GM21447 (cell line): ENCODE results near the gene COL16A1.

ENCODE experiments used
- ATAC-seq: cut with Tn5 transposase; IDR thresholded peaks from one replicate; pipeline ENCODE4 v1.9.1; 2021; ENCODE audit not compliant: unreplicated experiment

The COL16A1 gene

DNA sequence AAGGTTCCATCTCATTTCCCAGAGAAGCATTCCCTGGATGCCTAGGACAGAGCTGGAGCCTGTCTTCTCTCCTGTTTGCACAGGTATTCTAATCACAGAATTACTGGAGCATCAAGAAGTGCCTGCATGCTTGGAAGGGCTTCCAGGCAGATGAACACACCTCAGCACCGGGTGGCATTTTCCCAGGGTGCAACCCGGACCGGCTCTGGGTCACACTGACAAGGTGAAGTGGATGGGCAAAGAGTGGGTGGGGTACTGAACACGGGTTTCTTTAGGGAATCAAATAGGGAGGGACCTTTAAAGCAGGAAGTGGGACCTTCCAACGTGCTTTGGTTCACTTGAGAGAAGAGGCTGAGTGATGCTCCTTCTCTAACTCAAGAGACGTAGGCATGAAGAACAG lies 52.1 kb downstream of the COL16A1 start:
- ATAC-seq = no peak

DNA sequence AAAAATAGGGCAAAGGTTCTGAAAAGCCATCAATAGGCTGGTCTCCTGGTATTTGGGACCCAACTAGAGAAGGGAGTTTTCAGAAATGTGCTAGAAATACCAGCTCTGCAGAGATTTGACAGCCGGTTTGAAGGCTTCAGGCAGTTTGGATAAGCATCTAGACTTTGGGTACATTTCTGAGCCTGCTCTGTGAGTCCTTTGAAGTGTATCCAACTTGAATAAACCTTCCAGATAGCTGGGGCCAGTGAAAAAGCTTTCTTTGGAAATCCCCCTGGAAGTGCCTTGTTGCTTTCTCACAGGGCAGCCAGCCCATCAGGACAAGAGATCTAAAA lies 52.8 kb downstream of the COL16A1 start:
- no peak for ATAC-seq

DNA sequence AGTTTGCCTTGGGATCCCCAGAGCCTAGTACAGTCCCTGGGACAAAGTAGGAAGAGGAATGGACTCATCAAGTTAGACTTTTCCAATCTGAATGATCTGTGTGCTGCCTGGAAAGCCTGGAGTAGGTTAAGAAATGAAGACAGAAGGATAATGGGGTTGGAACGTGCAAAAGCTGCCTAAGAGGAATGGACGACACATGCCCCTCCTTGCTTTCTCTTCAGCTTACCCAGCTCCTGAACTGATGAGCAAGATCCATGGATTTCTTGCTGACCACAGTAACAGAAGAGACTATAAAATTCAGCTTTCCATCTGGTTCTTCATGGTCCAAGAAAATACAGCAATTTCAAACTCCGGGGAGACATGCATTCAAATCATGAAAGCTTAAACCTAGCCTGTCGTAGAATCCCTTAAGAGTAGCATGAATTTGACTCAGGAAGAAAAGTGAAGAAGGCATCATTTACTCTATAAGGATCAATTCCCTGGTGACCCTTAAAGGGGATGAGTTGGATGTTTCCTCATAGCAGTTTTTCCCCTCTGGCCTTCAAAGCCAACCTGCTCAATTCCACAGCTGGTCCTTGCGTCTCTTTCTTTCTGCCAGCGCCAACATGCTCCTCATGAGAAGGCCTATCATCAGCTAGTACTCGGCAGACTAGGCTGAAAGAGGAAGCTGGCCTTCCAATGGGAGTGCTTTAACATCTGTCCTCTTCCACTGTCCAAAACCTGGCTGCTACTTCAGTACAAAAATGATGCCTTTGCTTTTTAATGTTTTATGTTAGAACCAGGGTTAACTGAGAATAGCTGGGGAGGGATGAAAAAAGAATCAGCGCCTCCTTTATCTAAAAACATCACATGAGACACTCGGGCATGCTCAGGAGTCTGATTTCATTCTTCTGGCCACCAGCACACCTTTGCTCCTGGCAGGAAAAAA lies 53.4 kb downstream of the COL16A1 start:
- ATAC-seq = no peak

DNA sequence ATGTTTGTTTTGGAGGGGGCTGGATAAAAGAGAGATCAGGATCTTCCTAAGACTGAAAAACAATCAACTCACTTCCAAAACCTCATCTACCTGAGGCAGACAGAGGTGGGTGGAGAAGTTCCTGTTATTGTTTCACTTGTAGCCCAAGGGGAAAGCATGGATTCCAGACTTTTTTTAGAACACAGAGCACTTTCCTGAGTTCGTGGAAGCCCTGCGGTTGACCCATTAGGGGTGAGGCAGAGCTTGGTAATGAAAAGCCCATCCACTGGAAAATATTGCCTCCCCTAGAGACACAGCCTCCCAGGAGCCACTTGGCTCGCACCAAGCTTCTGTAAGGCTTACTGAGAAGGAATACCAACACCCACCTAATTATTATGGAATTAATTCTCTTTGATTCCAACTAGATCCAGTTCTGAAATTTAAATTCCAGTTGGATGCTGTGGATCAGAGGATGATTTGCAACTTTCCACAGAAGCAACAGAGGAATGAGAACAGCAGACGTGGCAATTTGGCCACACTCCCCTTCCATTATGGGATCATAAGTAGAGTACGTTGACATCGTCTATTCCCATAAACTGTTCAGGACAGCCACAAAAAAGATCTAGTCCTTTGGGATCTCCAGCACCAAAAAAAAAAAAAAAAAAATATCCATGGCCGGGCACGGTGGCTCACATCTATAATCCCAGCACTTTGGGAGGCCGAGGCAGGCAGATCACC lies 55.0 kb downstream of the COL16A1 start:
- ATAC-seq = no peak

DNA sequence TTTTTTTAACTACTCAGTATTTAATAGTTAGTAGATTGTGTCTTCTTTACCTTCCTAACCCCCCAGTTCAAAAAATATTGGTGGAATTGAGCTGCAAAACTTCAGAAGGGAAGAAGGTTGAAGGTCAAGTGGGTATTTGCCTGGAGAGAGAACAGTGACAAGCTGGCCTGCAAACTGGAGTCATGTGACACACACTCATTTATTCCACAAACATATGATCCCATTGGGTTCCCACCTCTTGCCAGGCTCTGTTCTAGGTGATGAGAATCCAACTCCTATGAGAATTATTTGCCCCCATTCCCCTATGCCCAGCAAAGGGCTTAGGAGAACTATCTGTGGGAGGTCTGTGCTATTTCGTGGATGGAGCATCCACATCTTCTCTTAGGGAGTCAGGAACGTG lies 55.6 kb downstream of the COL16A1 start:
- ATAC-seq = no peak

DNA sequence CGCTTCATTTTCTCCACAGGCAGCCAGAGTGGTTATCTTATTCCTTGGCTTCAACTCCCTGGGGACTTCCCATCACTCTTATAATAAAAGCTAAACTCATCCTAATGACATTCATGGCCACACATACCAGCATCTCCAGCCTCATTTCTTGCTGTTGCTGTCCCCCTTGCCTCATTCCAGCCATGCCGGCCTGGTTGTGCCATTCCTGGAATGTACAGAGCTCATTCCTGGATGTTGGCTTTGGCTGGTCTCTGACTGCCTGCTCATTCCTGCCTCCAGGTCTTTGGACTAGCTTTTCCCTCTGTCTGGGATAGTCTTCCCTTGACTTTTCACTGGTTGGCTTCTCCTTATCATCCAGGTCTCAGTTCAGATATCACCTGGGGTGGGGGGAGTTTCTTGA lies 56.7 kb downstream of the COL16A1 start:
- ATAC-seq = no peak

DNA sequence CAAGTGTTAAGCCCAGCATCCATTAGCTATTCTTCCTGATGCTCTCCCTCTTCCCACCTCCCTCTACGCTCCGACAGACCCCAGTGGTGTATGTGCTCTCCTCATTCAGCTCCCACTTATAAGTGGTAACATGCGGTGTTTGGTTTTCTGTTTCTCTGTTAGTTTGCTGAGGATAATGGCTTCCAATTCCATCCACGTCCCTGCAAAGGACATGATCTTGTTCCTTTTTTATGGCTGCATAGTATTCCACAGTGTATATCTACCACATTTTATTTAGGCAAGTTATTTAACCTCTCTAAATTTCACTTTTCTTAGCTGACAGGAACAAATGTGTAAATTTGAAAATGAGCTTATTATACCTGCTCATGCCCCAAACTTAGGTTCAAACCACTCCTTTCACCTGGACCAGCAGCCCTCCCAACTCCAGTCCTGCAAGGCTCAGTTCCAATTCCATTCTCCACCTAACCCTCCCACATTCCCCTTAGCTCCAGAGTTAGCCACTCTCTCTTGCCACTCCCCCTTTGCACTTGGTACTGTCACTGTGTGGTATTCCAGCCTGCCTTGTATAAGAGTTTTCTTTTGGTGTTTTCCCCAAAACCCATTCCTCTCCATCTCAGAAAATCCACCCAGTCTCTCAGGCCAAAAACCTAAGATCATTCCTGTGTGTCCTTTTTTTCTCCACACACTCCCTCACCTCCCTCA lies 57.4 kb downstream of the COL16A1 start:
- no peak for ATAC-seq

DNA sequence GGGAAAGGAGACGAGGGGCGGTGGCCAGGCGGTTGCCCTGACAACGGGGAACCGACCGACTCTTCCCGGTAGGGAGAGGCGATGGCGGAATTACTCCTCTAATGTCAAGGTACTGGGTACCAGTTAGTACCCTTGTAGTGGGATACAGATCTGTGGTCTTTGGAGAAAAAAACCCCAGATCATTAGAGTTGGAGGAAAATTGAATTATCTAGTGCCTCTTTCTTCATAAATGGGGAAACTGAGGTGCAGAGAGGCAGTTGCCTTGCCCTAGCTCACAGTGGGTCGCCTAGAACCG lies 58.6 kb downstream of the COL16A1 start:
- no peak for ATAC-seq

DNA sequence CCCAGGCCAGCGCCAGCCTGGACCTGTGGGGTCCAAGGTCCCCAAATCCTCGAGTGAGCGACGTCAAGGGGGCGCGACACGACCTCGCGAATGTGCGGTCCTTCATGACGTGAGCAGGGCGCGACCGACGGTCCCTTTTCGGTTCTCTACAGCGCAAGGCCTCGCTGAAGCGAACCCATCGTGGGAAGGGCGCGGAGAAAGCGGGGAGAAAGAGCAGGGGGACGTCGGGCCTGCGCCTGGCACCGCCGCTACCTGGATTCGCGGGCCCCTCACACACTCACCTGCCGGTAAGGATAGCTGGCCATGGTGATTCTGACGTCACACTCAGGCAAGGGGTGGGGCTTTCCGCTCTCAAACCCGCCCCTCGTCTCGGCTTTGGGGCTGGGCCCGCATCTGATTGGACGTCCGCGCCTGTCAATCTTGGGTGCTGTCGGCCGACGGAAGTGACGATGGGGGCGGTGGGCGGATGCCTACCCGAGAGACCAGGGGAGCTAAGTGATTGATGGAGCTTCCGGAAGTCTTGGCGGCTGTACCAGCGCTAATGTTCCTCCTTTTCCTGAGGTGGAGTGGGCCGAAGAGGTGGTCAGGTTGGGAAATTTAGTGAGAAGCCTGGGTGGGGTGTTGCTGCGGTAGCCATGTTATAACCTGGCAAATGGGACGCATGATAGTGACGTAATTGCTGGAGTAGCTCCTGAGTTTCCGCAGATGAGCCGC lies 59.1 kb downstream of the COL16A1 start, which contains the start of gene PEF1:
TSS of gene PEF1 (minus strand) at position 317 of the 714 bp plus-strand sequence. CDS start at position 305, 12 bp downstream.
- peak; percentile 89 for ATAC-seq

DNA sequence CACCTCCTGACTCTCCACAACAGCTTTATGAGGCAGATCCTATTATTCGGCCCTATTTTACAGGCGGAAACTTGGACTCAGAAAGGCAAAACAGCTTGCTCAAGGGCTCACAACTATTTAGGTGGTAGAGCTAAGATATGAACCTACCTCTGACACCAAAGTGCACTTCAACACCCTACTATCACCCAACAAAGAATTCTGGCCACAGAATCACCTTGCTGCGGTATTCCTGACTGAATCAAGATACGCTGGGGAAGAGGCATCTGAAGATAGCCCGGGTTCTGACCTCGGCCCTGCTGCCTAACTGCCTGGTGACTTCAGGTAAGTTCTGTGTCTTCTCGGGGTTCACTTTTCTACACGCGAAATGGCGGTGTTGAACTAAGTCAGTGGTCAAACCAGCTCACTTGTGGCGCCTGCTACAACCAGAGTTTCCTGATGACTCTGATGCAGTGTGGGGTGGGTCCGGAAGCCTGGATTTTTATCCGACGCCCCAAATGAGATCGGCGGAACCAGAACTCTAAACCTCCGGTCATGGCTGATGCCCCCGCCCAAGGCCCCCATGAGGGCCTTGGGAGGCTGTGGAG lies 59.7 kb downstream of the COL16A1 start:
- ATAC-seq = peak; percentile 5

DNA sequence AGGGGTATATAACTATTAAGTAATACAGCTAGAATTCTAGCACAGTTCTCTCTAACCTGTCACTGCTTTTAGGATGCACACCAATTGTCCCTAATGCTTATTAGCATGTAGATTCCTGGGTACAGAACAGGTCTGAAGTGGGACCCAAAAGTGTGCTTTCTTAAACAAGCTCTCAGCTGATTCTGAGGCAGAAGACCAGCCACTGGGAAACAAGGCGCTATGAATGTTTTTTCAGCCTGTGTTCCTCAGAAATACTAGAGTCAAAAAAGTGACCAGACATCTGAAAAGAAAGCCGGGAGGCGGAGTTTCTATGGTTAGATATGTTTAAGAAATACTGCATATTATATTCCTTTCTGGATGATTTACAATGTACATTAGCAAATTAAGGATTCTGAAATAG lies 60.9 kb downstream of the COL16A1 start:
- no peak for ATAC-seq

DNA sequence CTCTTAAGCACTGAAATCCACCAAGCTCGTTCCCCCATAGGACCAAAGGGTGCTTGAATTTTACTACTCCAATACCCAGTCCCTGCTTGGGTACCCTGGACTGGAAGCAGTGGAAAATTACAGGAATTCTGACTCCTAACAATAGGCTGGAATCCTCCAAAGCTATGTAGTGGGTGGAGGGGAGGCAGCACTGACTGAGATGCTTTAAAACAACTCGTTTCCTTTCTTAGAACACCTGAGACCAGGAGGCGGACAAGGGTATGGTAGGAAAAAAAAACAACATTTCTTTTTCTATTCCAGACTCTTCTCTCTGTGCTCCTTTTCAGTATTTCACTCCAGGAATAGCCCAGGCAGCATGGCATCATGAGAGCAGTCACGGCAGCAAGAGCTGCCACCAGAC lies 61.5 kb downstream of the COL16A1 start:
- no peak for ATAC-seq

DNA sequence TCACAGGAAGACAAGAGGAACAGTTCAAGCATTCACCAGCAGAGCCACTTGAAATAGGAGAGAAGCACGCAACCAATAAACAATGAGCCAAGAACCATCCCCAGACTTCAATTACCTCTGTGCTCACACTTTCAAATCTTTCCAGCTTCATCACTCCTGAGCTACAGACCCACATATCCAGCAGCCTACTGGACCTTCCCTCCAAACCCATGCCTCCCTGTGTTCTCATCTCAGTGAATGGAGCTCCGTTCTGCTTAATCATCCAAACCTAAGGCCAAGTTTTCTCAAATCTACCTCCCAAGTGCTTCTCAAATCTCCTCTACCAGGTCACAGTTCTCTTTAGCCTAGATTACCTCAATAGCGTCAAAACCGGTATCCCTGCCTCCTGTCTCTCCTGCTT lies 62.9 kb downstream of the COL16A1 start:
- ATAC-seq = no peak

DNA sequence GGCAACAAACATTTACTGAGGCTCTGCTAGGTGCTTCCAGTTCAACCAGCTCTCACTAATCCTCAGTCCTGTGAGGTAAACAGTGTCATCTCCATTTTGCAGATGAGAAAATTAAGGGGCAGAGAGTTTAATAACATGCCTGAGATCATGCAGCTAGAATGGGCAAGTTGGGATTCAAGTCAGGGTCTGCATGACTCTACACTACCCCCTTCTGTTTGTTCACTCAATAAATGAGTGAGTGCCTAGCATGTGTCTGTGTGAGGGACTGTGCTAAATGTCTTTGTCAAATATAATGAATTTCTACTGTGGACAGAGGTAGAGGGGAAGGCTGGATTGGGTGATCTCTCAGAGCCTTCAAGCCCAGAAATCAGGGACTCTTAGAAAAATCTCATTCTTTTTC lies 63.6 kb downstream of the COL16A1 start:
- ATAC-seq = no peak

DNA sequence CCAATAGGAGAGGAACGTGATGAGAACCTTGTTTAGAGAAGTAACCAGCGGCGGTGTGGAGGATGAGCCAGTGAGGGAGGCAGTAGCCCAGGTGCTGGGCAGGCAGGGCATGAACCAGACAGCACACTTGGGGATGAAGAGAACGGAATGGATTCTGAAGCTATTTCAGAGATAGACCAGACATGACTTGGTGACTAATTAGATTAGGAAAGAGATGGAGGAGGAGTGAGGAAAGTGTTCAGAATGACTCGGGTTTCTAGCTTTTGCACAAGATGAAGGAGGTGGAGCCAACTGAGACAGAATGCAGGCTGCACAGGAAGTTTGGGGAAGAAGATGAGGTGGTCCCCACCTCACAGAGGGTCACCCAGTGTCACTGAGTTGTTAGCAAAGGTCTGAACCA lies 64.3 kb downstream of the COL16A1 start:
- ATAC-seq = no peak

DNA sequence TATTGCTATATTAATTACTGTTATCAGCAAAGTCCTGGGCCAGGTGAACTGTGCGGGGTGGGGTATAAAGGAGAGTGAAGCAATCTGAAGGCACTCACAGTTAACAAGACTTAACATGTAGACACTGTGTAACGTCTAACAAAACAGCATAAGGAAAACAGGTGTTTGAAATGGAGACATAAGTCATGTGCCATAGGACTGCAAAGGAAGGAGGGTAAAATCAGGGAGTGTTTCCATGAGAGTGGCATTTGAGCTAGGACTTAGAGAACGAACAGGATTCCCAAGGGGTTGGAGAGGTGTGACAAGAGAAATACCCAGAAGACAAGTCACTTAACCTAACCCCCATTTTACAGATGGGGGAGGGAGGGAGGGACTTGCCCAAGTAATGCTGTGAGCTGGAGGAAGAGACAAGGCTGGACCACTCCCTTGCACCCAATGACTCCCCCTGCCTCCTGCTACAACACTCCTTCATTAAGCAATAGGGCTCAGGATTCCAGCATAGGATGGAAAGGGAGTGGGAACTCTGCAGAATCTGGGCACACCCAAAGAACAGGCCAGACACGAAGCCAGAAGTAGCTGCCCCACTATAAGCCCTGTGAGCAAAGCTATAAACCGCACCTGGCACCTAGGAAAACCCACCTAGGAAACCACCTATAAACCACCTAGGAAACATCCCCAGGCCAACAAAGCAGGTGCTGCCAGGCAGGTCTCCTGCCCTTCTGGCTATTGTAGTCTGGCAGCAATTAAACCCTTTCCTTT lies 65.7 kb downstream of the COL16A1 start:
- ATAC-seq = no peak

DNA sequence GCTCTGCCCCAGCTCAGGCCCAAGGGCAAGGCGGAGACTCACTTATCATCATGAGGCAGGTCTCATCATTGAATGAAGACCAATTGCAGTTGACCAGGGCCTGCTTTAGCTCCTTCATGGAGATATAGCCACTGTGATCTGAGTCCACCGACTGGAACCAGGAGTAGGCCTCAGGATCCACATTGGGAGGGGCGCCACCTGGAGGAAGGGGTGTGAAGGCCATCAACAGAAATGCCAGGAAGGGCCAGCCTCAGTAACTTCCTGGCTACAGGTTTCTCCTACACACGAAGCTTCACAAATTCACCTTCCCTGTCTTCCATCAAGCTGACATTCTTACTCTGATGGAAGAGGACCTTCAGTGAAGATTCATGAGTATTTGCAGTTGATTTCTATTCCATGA lies 70.7 kb downstream of the COL16A1 start:
- no peak for ATAC-seq

DNA sequence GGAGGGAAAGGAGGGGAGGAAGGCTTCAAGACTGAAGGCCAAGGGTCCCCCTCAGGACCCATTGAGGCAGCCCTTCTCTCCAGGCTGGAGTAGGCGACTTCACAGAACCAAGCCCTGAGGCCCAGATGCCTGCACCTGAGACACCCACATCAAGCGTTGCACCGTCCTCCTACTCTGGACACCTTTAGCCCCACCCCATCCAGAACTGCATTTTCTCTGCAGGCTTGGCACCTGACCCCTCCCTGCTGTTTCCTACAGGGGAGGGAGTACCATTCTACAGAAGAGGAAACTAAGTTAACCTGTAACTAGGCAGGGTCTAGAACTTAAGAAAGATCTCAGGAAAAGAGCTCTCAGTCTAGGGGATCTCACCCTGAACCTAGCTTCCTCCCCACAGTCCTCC lies 71.2 kb downstream of the COL16A1 start:
- ATAC-seq = no peak

DNA sequence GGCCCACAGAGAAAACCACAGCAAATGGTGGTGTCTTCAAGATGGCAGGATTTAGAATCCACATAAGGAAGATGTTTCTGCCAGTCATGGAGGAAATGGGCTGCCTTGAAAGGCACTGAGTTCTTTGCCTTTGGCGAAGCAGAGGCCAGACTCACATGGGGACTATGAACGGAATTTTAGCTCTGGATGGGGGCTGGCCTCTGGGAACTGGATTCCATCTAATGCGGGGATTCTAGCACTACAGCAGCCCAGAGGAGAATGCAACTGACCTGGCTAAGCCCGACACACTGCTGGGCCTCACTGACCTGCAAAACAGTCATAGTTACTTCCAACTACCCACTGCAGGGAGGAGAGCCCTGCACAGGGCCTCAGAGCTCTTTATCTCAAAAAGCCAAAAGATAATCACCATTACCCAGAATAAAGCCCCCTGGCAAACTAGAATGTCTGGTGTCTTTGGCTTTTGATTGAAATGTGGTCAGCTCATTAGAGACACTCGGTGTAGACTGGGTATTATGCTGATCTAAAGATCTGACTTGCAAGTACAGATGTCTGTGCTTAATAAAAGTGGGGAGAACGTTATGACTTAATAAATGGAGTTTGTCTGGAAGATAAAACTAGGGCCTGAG lies 74.8 kb downstream of the COL16A1 start:
- ATAC-seq = no peak
